Measurements from ENCODE around the gene ZNF84. TPM values are rescaled to one million over a fixed set of nuclear protein-coding genes. Genes with fewer than 3 reads are reported as not detected.

ZNF84 gene
- total RNA-seq, result 31.4 TPM

GRCh38 chr12:133037207-133038005 is at the start of gene ZNF84:
TSS of gene ZNF84 (plus strand) at chr12:133037509. CDS start at chr12:133041468, 3,959 bp downstream.
- peak; percentile 97 for DNase-seq (ENCODE audit: low spot score)

DNA sequence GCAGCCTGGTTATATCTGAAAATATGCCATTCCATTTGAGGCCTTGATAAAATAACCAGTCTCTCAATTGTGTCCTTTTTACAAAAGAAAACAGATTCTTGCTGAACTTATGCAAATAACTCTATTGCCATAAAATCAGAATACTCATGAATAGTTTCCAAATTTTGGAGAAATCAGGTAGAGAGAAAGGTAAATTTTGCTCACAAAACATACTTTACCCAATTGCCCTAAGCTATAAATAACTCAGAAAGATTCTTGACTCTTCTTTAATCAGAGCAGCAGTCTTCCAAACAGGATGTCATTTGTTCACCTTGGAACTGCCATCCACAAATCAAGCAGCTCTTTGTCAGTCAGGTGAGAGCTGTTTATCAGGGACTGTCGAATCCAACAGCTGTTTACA is 38.6 kb upstream of the ZNF84 start:
- DNase-seq (ENCODE audit: low spot score), result no peak

DNA sequence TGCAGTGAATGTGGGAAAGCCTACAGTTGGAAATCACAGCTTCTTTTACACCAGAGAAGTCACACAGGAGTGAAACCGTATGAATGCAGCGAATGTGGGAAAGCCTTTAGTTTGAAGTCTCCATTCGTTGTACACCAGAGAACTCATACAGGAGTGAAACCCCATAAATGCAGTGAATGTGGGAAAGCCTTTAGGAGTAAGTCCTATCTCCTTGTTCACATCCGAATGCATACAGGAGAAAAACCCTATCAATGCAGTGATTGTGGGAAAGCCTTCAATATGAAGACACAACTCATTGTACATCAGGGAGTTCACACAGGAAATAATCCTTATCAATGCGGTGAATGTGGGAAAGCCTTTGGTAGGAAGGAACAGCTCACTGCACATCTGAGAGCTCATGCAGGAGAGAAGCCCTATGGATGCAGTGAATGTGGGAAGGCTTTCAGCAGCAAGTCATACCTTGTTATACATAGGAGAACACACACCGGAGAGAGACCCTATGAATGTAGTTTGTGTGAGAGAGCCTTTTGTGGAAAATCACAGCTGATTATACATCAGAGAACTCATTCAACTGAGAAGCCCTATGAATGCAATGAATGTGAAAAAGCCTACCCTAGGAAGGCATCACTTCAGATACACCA is 26.5 kb upstream of the ZNF84 start:
- no peak for DNase-seq (ENCODE audit: low spot score)

DNA sequence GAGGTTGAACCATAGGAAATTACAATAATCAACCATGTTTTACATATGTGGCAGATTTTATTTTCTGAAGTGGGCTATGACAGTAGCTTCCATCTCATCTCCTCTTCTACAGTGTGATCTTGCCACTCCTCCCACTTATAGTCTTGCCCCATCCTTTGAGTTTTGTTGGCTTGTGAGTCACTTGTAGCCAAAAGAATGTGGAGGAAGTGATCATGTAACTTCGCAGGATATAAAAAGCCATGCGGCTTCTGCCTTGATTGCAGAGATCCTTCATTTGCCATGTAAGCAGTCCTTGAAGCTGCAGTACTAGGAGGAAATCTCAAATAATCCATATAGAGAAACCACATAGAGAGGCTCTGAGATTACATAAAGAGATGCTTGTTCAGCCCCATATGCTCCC is 13.7 kb upstream of the ZNF84 start:
- no peak for DNase-seq (ENCODE audit: low spot score)

GRCh38 chr12:133026996-133027395 is 10.3 kb upstream of the ZNF84 start:
- no peak for DNase-seq (ENCODE audit: low spot score)

DNA sequence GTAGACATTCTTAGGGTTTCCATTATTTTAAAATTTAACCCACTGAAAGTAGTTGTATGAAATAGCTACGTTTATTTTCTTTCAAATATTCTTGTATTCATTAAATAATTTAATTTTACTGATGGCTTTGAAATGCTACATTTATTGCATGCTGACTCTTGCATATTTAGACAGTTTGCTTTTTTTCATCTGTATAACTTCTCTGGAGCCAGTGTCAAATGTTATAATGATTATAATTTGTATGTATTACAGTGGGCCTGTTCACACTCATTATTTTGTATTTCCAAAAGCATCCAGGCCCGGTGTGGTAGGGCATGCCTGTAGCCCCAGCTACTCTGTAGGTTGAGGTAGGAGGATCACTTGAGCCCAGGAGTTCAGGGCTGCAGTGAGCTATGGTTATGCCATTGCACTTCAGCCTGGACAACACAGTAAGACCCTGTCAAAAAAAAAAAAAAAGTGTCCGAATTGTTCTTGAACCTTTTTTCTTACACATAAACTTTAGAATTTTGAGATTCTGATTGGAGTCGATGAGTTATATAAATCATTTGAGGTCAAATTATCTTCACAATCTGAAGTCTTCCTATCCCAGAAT is 905 bp downstream of the ZNF84 start:
- DNase-seq (ENCODE audit: low spot score), result no peak

GRCh38 chr12:133046698-133047097 is 9.4 kb downstream of the ZNF84 start:
- no peak for DNase-seq (ENCODE audit: low spot score)

DNA sequence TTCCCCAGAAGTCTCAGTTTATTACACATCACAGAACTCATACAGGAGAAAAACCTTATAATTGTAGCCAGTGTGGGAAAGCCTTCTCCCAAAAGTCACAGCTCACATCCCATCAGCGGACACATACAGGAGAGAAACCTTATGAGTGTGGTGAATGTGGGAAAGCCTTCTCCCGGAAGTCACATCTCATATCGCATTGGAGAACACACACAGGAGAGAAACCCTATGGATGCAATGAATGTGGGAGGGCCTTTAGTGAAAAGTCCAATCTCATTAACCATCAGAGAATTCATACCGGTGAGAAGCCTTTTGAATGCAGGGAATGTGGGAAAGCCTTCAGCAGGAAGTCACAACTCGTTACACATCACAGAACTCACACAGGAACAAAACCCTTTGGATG is 20.1 kb downstream of the ZNF84 start:
- DNase-seq (ENCODE audit: low spot score), result no peak

DNA sequence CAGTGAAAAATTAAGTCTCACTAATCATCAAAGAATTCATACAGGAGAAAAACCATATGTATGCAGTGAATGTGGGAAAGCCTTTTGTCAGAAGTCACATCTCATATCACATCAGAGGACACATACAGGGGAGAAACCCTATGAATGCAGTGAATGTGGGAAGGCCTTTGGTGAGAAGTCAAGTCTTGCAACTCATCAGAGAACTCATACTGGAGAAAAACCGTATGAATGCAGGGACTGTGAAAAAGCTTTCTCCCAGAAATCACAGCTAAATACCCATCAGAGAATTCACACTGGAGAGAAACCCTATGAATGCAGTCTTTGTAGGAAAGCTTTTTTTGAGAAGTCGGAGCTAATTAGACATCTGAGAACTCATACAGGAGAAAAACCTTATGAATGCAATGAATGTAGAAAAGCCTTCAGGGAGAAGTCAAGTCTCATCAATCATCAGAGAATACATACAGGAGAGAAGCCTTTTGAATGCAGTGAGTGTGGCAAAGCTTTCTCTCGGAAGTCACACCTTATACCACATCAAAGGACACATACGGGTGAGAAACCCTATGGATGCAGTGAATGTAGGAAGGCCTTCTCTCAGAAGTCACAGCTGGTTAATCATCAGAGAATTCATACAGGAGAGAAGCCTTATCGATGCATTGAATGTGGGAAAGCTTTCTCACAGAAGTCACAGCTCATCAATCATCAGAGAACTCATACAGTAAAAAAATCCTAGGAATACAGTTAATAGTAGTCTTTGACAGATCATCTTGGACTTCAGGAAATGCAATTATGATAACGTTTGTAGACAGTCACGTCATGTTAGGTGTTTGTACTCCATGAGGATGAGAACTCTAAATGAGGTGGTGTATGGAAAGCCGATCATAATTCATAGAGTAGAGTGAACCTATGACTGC is 21.1 kb downstream of the ZNF84 start:
- DNase-seq (ENCODE audit: low spot score), result no peak

GRCh38 chr12:133061954-133062353 is 24.6 kb downstream of the ZNF84 start:
- no peak for DNase-seq (ENCODE audit: low spot score)

- no peak for DNase-seq (ENCODE audit: low spot score)
These were observed 26.2 kb downstream of the ZNF84 start for GRCh38 chr12:133063556-133063955.

GRCh38 chr12:133073836-133074235 is 36.5 kb downstream of the ZNF84 start:
- DNase-seq (ENCODE audit: low spot score), result no peak

DNA sequence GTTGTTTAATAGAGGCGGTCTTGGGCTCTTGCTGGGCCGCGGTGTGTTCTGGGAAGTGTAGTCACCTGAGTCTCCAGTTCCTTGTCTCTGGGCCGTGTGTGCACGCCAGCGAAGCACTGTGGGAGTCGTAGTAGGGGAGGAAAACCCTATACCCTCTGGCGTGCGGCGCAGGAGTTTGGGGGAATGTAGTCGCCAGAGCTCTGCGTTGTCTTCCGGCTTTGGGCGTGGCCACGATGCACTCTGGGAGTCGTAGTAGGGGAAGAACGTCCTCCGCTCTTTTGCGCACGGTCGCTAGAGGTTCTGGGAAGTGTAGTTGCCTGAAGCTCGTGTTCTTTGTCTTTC is 42.7 kb downstream of the ZNF84 start:
- peak; percentile 99 for DNase-seq (ENCODE audit: low spot score)

DNA sequence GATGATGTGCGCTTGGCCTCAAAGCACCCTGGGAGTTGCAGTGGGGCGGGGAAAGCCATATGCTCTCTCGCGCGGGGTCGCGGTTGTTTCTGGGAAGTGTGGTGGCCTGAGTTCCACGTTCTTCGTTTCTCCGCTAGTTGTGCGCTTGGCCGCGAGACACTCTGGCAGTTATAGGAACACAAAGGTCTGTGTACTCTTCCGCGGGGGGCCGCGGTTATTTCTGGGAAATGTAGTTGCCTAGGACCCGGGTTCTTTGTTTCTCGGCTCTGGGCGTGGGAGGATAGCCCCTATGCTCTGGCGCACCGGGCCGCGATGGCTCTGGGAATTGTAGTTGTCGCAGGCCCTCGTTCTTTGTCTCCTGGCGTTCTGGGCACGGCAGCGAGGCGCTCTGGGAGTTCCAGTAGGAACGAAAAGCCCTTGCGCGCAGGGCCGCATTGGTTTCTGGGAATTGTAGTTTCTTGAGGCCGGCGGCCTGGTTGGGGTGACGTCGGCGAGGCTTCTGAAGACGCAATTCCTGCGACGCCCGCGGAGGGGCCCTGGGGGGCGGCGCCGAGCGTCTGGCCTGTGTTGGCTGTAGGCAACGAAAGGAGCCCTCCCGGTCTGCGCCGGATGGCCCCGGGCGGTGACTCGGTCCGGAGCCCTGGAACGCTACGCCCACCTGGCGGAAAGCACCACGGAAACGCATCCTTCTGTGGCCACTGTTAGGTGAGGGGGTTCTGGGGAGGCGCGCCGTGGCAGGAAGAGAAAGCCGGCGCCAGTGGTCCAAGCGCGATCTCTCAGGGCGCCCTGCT is 43.3 kb downstream of the ZNF84 start, which contains the start of gene ZNF140:
TSS of gene ZNF140 (plus strand) at position 556 of the 791 bp plus-strand sequence. CDS start 398 bp downstream, outside the sequence.
- peak; percentile 97 for DNase-seq (ENCODE audit: low spot score)

GRCh38 chr12:133081159-133081780 is 44.0 kb downstream of the ZNF84 start:
- no peak for DNase-seq (ENCODE audit: low spot score)

DNA sequence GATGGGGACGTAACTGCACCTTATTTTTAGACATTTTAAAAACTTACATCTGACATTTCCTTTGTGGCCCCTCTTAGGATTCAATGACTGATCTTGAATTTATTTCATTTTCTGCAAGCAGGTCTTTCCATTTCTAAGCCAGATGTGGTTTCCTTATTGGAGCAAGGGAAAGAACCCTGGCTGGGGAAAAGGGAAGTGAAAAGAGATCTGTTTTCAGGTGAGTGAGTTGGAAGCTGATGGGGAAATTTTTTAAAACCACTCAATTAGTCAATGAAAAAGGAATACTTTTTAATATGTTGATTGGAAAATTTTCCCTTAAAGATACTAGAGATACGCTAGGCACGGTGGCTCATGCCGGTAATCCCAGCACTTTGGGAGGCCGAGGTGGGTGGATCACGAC is 46.0 kb downstream of the ZNF84 start:
- no peak for DNase-seq (ENCODE audit: low spot score)

GRCh38 chr12:133105620-133106019 is 68.3 kb downstream of the ZNF84 start:
- no peak for DNase-seq (ENCODE audit: low spot score)

- DNase-seq (ENCODE audit: low spot score), result no peak
These were observed 68.9 kb downstream of the ZNF84 start for GRCh38 chr12:133106253-133106652.

DNA sequence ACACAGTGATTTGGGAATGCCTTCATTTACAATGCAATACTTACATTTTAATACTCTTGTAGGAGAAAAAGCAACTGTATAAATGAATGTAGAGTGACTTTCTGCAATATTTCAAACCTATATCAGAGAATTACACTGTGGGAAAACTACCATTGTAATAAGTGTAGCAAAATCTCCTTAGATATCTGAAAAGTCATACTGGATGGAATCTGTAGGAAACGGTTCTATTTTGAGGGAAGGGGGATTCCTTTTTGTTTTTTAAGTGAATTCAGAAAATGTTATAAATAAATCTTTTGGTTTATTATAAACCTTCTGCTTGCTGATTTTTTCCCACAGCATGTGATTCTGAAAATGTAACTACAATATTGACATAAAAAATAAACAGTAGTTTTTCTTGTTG is 69.8 kb downstream of the ZNF84 start:
- no peak for DNase-seq (ENCODE audit: low spot score)

DNA sequence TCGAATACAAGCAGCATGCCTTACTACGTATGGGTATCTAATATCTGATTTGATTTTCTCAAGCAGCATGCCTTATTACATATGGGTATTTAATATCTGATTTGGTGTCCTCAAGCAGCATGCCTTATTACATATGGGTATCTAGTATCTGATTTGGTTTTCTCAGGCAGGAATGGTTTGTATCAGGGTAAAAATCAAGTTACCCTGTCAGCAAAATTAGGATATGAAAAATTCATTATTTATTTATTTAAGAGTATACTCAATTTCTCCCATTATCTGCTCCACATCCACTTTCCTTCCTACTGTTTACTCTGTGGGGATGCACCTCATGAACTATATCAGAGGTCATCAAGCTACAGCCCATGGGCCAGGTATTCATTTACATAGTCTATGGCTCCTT is 70.8 kb downstream of the ZNF84 start:
- DNase-seq (ENCODE audit: low spot score), result no peak
